GM23248 (cell line): ENCODE data around the gene APLP2. TPM values are rescaled to one million over a fixed set of nuclear protein-coding genes. Genes with fewer than 3 reads are reported as not detected.

Experiments used
- DNase-seq: peaks from one replicate; pipeline ENCODE4 v3.0.0-alpha.2; 2015
- H2AFZ ChIP-seq: fragments of 200-600 bp; sonication (generic); 2 replicates; pipeline ENCODE4 v1.6.1; 2016; ENCODE audit warnings: antibody characterized with exemption
- H3F3A ChIP-seq: fragments of 200-600 bp; sonication (generic); 2 replicates; pipeline ENCODE4 v1.6.1; 2016; ENCODE audit warnings: mild to moderate bottlenecking, antibody characterized with exemption, mixed run types; ENCODE audit not compliant: insufficient read depth
- H3K27ac ChIP-seq: fragments of 200-600 bp; sonication (generic); 2 replicates; pipeline ENCODE4 v1.5.1; 2016; ENCODE audit warnings: mild to moderate bottlenecking
- H3K27me3 ChIP-seq: fragments of 200-600 bp; sonication (generic); replicated peaks from 2 replicates; pipeline ENCODE4 v1.6.1; 2016; ENCODE audit warnings: mild to moderate bottlenecking; ENCODE audit not compliant: insufficient read depth
- H3K36me3 ChIP-seq: fragments of 200-600 bp; sonication (generic); 2 replicates; pipeline ENCODE4 v1.6.1; 2016; ENCODE audit warnings: low read depth, mild to moderate bottlenecking
- H3K4me1 ChIP-seq: fragments of 200-600 bp; sonication (generic); 2 replicates; pipeline ENCODE4 v1.6.1; 2016; ENCODE audit warnings: mild to moderate bottlenecking; ENCODE audit not compliant: insufficient read depth
- H3K4me2 ChIP-seq: fragments of 200-600 bp; sonication (generic); one replicate; pipeline ENCODE4 v1.6.1; 2016; ENCODE audit warnings: mild to moderate bottlenecking; ENCODE audit not compliant: unreplicated experiment
- H3K4me3 ChIP-seq: fragments of 200-600 bp; sonication (generic); 2 replicates; pipeline ENCODE4 v1.5.1; 2016; ENCODE audit warnings: mild to moderate bottlenecking
- H3K79me2 ChIP-seq: fragments of 200-600 bp; sonication (generic); 2 replicates; pipeline ENCODE4 v1.6.1; 2016; ENCODE audit warnings: mild to moderate bottlenecking; ENCODE audit not compliant: insufficient read depth
- H3K9ac ChIP-seq: fragments of 200-600 bp; sonication (generic); 2 replicates; pipeline ENCODE4 v1.6.1; 2016; ENCODE audit warnings: mild to moderate bottlenecking
- H3K9me2 ChIP-seq: fragments of 200-600 bp; sonication (generic); 2 replicates; pipeline ENCODE4 v1.6.1; 2016; ENCODE audit warnings: mixed run types, mild to moderate bottlenecking, moderate library complexity; ENCODE audit not compliant: insufficient read depth
- H3K9me3 ChIP-seq: fragments of 200-600 bp; sonication (generic); one replicate; pipeline ENCODE4 v1.6.1; 2017; ENCODE audit warnings: low read depth
- H4K20me1 ChIP-seq: fragments of 200-600 bp; sonication (generic); 2 replicates; pipeline ENCODE4 v1.6.0; 2016; ENCODE audit not compliant: insufficient read depth
- EZH2 ChIP-seq: fragments of 200-600 bp; sonication (generic); IDR thresholded peaks from 2 replicates; pipeline ENCODE4 v1.6.1; 2018; ENCODE audit warnings: antibody characterized with exemption, mild to moderate bottlenecking; ENCODE audit not compliant: insufficient read depth, poor library complexity, severe bottlenecking
- EZH2phosphoT487 ChIP-seq: fragments of 200-600 bp; sonication (generic); IDR thresholded peaks from 2 replicates; pipeline ENCODE4 v1.6.1; 2018; ENCODE audit warnings: antibody characterized with exemption, moderate library complexity, mild to moderate bottlenecking, low read depth; ENCODE audit not compliant: insufficient read depth
- WGBS, 2 experiments: methylation state at CpG; one replicate each; pipeline ENCODE4 v1.1.6; 2015 to 2017; ENCODE audit warnings: low lambda C conversion rate in 2 of 2, low coverage in 1 of 2; ENCODE audit errors: missing lambda C conversion rate in 2 of 2; 5-methylcytosine and 5-hydroxymethylcytosine counted together
- in situ Hi-C: fragments of 300-500 bp; cut with MboI; formaldehyde crosslinking; loops from 2 replicates; pipeline ENCODE4 v1.15.0; 2020
- polyA plus RNA-seq: library from polyadenylated mRNA; unstranded; fragments of >200 nt; fragmentation: Nextera tagmentation; extraction: Ambion mirVana; gene quantifications from 2 replicates; pipeline ENCODE4 v1.2.1, GENCODE V29; 2016
- total RNA-seq: library from RNA; depleted of rRNA; stranded (reverse); fragments of >200 nt; shearing (Covaris generic); gene quantifications from 2 replicates; pipeline ENCODE4 v1.2.3, GENCODE V29; 2014

The APLP2 gene
- total and polyA plus RNA-seq, 2 experiments from 2014 or later: 377 to 390 TPM

DNA sequence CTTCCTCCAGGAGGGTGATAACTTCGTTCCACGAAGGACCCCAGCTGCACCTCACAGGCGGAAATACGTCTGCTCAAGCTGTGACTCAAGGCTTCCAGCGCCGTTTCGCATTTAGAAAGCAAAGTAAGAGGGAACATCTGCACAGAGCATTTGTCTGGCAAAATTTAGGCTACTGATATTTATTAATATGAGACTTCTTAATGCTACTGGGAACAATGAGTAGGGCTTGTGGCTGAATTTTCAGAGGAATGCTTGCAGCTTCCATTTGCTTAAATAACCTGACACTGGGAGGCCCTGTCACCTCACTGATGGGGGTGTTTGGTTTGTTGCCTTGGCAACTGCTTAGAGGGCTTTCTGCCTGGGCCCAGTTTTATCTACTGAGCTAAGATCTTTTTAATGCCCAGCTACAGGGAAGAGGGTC lies 75.2 kb downstream of the APLP2 start:
- no peaks in the 10 kb centered on the region for H3K9me2 ChIP-seq
- no peaks in the 10 kb centered on the region for H4K20me1 ChIP-seq
- H3K9ac ChIP-seq: no peak overlapping the region
- no peaks in the 10 kb centered on the region for H3K79me2 ChIP-seq
- no peaks in the 10 kb centered on the region for H3K4me1 ChIP-seq
- H2AFZ ChIP-seq: no peak overlapping the region
- no peak overlapping the region for H3K4me3 ChIP-seq
- H3K27ac ChIP-seq: no peak overlapping the region
- H3F3A ChIP-seq: no peaks in the 10 kb centered on the region
- in situ Hi-C loops: no loop called here
- TF ChIP-seq EZH2phosphoT487 (no peak), EZH2 (no peak)
- no peak for DNase-seq
- H3K4me2 ChIP-seq: no peak overlapping the region
- no peaks in the 10 kb centered on the region for H3K27me3 ChIP-seq
- H3K36me3 ChIP-seq: peaks cover 10% of the 10 kb centered on the region
- WGBS, 2 experiments: 79 to 80% methylated on average over 7 of the region's 7 CpGs
- H3K9me3 ChIP-seq: no peaks in the 10 kb centered on the region

DNA sequence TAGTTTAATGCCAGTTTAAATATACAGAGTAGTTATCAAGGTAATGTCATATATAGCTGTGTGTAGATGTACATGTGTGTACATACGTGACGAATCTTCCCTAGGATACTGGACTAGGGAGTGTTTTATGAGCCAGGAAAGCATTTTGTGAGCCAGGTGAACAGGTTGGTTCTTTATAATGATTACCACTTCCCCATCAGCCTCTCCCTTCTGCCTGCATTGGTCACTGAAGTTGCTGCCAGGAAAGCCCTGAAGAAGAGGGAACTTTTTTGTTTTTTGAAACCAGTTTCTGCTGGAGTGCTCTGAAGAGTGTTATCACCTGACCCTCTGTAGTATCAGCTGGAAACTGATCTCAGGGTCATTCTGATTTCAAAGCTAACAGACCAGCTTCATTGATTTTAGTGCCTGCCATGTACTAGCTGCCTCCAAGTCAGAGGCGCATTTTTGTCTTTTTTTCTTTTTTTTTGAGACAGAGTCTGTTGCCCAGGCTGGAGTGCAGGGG lies 75.7 kb downstream of the APLP2 start:
- H4K20me1 ChIP-seq: no peaks in the 10 kb centered on the region
- no peaks in the 10 kb centered on the region for H3F3A ChIP-seq
- in situ Hi-C loops: no loop called here
- no peak overlapping the region for H3K4me2 ChIP-seq
- H3K79me2 ChIP-seq: no peaks in the 10 kb centered on the region
- H3K27ac ChIP-seq: no peak overlapping the region
- H3K9me2 ChIP-seq: no peaks in the 10 kb centered on the region
- no peak overlapping the region for H2AFZ ChIP-seq
- no peaks in the 10 kb centered on the region for H3K27me3 ChIP-seq
- TF ChIP-seq EZH2 (no peak), EZH2phosphoT487 (no peak)
- H3K9ac ChIP-seq: no peak overlapping the region
- peaks cover 10% of the 10 kb centered on the region for H3K36me3 ChIP-seq
- 95 to 96% methylated on average over 3 of the region's 3 CpGs for WGBS, 2 experiments
- no peak for DNase-seq
- H3K4me3 ChIP-seq: no peak overlapping the region
- no peaks in the 10 kb centered on the region for H3K9me3 ChIP-seq
- no peaks in the 10 kb centered on the region for H3K4me1 ChIP-seq

DNA sequence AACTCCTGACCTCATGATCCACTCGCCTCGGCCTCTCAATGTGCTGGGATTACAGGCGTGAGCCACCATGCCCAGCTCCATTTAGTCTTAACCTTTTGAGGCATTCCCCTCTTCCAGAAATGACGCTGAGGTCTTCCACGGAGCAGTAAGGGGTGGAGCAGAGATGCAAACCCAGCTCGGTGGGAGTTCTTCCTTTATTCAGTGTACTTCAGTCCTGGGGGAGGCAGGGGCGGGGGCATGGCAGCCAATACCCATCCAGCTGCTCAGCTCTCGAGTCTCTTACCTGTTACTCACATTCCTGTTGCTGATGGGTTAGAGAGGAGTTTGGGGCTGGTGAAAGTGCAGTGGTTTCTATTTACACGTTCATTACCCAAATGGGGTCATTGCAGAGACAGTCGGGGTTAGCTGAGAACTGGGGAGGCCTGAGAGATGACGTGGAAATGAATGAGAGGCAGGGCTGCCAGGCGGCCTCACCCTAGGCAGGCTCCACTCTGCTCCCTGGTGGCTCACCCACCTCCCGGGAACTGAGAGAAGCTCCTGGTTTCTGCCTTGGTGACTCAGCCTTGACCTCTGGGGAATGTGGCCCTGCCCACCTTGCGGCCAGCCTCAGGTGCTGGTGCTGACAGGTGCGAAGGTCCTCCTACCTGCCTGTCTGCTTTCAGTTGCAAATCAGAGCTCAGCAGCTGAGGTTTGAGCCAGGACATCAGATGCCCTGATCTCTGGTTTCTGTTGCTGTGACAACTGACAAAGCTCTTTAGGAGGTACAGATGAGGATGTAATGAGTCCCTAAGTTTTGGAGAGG lies 76.5 kb downstream of the APLP2 start:
- Histone ChIP-seq H4K20me1 (no peaks in the 10 kb centered on the region), H3K4me2 (no peak overlapping the region), H3K4me3 (no peak overlapping the region), H3K27ac (no peak overlapping the region), H3K27me3 (no peaks in the 10 kb centered on the region), H3K79me2 (no peaks in the 10 kb centered on the region), H3K36me3 (peaks cover 10% of the 10 kb centered on the region), H3K9ac (no peak overlapping the region), H3F3A (no peaks in the 10 kb centered on the region), H3K9me3 (no peaks in the 10 kb centered on the region), H3K4me1 (no peaks in the 10 kb centered on the region), H2AFZ (no peak overlapping the region), H3K9me2 (no peaks in the 10 kb centered on the region)
- TF ChIP-seq EZH2 (no peak), EZH2phosphoT487 (no peak)
- in situ Hi-C loops: no loop called here
- DNase-seq: peak; percentile 64
- WGBS, 2 experiments: 57% methylated on average over 15 of the region's 15 CpGs

DNA sequence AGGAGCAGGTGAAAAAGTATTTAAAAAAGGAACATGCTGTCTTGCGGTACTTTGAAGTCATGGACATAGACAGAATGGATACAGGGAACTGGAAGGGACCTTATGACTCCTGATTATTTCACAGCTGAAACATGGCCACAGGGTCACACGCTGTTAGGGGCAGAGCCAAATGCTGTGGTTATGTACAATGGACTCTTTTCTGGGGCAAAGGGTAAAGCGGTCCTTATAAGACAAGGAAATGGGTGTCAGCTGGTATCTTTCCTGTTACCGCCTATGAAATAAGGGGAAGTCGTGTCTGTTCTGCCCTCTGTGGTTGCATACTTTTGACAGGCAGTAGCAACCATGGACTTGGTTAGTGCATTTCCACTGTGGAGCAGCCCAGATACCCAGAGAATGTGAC lies 77.1 kb downstream of the APLP2 start:
- 94 to 95% methylated on average over 5 of the region's 5 CpGs for WGBS, 2 experiments
- Histone ChIP-seq H3K4me2 (no peak overlapping the region), H3K9me2 (no peaks in the 10 kb centered on the region), H3F3A (no peaks in the 10 kb centered on the region), H3K27ac (no peak overlapping the region), H3K36me3 (peaks cover 10% of the 10 kb centered on the region), H3K4me3 (no peak overlapping the region), H3K27me3 (no peaks in the 10 kb centered on the region), H3K79me2 (no peaks in the 10 kb centered on the region), H4K20me1 (no peaks in the 10 kb centered on the region), H3K9ac (no peak overlapping the region), H3K9me3 (no peaks in the 10 kb centered on the region), H3K4me1 (no peaks in the 10 kb centered on the region), H2AFZ (no peak overlapping the region)
- no peak for DNase-seq
- in situ Hi-C loops: no loop called here
- TF ChIP-seq EZH2phosphoT487 (no peak), EZH2 (no peak)
